NCI-H82 (cell line): ENCODE data around the gene AMOTL2.

Experiments used
- DNase-seq: peaks from one replicate; lab custom pipeline; 2025; lab: John Stamatoyannopoulos, UW

Gene AMOTL2

DNA sequence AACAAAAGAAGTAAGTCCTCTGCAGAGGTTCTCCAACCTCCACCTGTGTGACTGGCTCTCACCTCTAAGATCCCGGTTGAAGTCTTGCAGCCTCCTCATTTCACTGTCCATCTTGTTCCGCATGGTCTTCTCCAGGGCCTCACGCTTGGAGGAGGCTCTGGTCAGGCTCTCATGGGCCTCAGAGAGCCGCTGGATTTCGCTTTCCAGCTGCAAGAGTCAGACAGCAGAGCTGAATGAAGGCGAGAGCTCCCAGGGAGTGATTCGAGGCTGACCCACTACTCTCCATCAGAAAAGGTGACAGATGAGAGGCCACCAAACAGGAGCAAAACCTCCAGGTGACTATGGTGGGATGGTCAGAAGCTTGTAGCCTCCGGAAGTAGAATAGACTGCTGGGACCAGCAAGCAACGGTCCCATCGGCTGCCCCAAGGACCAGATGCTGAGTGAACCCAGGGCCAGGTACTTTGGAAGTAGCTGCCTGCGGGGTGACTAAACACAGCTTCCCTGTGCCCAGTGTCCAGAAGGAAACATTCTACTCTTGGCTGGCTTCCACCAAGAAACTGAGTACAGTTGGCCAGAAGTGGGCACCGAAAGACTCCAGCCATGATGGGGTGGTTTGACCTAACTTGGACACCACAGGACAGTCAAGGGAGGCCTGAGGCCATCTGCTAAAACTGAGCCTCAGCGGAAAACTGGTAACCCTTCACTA is 7.9 kb downstream of the AMOTL2 start:
- no peak for DNase-seq

DNA sequence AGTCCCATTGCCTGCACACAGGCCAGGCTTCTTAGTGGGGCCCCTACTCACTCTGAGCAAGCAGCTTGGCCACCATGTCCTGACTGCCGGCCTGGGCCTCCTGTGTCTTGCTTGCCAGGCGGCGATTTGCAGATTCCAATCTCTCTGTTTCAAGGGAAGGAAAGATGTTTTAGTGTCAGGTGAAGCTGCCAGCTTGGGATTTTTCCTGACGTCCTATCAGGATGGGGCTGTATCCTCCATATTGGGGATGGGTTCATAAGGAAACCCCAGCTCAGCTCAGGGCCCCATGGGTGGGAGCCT is 8.5 kb downstream of the AMOTL2 start:
- DNase-seq: no peak

DNA sequence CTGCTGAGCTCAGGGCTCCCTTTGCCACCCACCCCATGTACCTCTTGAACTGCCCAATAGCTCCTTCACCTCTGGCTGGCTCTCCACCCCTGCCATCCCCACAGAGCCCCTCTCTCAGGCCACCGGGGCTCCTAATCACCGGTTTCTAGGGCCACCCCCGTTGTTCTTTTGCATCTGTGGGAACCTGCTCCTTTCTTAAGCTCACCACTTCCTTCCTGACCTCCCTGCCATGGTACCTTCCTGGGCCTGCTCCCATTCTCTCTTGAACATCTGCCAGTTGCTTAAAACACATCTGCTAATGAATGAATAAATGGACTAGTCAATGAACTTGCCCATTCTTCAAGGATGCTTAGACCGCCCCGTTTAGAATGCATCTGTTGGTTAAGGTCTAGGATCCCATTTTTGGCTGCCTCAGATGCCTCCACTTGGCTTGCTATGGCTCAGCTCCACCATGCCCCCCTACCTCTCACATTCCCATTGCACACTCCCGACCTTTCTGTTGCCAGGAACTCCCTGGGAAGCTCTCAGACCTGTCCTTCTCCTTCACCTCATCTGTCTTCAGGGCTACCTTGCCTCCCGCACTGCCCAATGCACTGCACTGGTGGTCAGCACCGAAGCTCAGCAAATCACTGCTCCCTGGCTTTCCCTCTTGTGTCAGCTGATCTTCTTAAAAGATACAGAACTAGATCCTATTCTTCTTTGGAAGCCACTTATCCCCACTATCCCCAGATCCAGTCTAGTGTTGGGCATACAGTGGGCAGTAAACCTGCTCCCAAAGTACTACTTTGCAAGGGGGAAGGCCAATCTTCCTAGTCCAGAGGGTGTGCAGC is 9.1 kb downstream of the AMOTL2 start:
- DNase-seq: no peak

DNA sequence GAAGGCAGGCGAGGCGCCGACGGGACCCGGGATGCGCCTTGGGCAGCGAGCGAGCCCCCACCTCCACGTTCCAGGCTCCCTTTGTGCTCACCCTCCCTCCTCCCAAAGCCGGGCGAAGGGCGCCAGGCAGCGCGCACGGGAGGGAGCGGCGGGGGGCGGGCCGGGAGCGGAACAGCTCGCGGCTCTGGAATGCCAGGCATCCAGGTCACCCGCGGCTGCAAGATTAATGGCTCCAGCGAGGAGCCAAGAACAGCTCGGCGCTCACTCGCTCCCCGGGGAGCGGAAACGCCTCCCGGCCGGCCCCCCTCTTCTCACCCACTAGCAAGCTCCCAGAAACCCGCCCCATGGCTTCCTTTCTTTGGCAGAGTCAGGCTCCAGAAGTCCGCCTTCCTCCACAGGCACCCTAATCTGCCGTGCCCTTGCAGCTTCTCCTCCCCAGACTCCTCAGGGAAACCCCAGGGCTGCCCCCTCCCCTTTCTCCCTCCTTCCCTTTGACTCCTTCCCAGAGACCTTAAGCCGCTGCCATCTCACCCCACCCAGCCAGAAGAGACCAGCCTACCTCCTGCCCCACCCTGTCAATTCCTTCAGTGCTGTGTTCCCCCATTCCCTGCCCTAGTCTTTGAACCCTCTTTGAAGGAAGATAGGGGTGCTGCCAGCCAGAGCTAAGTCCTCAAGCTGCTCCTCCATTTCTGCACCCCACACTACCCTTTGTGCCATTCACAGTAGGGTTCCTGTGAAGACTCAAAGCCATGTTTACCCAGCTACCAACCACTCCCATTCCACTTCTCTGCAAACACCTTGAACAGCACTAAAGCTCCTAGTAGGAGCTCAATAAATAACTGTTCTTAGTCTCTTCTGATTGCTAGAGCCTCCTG is 9.9 kb downstream of the AMOTL2 start:
- peak; percentile 94 for DNase-seq

DNA sequence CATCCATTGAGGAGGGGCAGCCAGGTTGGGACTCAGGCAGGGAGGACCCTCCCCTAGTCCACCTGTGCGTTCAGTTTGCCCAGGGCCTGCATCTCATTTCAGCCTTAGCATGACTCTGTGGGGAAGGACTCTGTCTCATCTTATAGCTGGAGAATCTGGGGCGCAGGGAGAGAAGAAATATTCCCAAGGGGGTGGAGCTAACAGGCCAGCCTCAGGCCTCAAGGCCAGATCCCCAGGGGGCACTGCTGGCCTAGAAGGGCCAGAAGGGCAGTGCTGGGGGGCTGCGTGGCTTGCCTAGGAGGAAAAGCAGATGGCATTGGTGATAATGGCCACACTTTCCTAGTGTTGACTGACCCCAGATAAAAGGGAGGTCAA is 10.9 kb downstream of the AMOTL2 start:
- no peak for DNase-seq

DNA sequence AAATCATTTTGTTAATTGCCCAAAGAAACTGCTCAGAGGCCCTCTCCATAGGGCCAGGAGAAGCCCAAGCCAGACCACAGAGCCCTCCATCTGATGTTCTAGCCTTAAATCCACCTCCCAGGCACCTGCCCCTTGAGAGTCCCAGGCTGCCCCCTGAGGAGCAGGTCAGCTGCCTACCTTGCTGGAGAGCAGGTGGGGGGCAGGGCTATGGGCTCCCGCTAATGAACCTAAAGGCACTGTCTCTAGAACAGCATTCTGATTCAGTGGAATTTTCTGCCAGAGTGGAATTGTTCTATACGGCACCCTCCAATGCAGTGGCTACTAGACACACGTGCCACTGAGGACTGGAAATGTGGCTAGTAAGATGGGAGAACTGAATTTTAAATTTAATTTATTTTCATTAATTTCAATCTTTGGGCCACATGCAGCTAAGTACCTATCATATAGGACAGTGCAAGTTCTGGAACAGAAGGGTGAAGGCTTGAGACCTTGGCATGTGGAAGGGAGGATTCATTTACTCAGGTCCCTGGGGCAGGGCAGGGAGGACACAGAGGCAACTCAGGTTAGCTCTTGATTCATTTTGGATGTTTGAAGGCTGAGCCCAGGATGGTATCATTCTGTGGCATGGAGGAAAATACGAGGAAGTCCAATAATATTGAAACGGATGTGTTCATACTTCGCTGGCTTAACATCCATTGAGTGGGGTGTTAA is 11.4 kb downstream of the AMOTL2 start:
- no peak for DNase-seq

DNA sequence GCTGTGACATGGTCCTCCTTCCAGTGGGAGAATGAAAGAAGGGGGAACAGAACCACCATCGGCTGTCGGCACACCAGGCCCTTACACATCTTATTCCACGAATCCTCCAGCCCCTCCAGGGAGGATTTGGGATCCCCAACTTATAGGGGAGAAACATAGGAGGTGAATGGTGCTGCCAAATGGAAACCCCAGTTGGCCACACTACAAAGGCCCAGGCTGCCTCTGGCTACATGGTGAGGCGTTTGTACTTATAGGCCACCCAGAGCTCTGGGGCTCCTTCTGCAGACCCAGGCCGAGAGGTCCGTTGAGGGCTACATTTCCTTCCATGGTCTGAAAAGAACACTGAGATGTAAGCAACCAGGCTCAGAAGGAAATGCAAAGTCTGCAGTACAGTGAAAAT is 12.0 kb downstream of the AMOTL2 start:
- DNase-seq: no peak

DNA sequence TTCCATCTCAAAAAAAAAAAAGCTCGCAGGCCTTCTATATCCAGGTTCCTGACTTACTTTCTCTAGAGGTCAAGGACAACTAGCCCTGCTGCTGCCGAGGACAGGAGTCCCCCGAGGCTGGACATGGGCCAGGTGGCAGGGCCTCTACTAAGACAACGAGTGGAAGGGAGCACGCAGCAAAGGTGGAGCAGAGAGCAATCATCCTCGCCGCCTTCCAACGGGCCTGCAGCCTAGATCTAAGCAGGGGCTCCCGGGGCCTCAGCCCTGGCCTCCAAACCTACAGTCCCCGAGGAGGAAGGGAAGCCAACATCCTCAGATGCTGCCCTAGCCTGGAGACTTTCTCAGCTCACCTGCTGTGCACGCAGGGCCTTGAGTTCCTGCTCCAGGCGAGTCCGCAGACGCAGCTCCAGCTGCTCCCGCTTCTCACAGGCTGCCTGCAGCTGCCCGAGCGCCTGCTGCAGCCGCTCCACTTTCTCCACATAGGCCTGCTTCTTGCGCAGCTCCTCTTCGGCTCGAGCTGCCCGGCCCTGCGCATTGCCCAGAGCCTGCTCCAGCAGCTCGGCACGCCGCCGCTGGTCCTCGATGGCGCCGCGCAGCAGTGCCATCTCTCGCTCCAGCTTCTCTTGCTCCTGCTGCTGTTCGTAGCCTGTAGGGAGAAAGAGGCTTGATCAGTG is 12.9 kb downstream of the AMOTL2 start:
- DNase-seq: no peak

DNA sequence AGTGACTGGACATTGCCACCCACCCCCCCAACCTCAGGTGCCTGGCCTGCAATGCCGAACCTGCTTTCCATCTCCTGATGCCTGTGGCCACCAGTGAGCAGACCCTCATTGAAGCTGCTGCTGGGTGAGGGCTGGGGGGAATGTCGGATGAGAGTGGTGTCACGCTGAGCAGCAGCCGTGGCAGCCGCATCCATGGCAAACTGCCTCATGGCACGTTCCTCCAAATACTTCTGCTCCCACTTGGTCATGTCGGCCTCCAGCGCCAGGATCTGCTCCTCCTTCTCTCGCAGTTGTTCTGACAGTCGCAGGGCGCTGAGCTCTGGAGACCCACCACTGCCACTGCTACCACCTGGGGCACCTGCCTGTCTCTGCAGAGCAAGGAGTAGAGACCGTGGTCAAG is 14.2 kb downstream of the AMOTL2 start:
- no peak for DNase-seq

DNA sequence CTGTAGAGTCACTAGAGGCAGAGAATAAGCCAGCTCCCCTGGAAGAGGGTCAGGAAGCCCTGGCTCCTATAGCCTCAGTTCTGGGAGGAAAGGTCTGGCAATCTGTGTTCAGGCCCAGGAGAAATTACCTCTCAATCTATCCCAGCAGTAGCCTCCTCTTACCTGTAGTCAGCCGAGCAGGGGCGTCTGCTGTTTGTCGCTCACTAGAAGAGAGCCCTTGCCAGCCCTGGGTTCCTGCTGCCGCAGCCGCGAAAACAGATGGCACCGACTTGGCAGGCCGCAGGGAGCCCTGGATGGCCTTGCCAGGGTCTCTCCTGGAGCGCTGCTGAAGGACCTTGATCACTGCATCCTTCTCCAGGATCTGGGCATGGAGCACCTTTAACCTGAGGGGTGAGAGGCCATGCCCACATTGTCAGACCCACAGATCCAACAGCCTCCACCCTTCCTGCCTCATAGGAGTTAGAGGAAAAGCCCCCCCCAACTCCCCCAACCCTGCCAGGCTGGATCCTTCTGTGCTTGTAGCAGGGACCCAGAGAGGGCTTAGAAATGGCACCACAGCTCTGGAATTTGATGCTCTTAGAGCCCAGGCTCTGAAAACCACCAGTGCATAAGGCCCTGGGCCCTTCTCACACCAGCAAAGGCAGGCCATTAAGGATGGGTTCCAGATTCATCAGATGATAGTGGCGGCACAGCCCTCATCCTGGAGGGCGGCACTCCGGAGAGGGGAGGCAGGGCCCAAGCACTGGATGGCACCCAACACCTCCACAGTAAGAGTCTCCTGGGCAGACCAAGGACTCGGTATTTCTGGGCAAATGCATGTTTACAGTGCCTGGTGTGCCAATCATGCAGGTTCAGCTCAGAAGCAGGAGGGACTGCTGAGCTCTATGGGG is 14.9 kb downstream of the AMOTL2 start:
- no peak for DNase-seq

DNA sequence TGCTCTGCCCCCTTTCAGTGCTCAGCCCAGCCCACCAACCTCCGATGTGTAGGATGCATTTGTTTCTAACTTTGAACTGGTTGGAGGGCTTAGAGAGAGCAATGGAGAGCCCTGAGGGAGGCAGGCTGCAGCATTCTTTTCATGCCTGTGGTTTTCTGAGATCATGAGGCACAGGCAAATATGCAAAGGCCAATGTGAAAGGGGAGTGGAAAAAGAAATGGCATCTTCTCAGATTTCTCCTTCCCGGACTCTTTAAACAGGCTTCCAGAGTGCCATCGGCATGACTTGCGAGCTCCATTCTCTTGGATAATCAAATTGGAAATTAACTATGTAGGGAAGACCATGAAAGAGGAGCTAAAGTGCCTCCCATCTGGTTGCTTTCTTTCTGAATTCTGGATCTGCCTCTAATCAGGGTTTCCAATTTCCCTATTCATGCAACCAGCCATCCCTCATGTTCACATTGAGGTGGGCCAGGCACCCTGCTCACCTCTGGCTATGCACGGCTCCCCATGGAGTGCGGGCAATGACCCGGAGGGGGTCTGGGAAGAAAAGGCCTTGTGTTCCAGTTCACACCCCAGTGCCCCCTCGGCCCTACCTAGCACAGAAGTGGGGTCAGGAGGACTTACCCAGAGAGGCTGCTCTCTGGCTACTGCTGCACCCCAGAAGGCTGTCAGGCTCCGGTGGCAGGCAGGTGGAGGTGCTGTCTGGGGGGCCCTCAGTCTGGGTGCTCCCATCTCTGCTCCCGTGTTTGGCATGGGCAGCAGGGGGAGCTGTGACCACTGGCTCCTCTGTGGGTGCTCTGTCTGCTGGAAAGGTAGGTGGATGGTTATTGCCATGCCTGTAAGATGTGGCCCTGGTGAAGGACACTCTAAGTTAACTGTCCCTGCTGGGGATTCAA is 16.1 kb downstream of the AMOTL2 start:
- peak; percentile 48 for DNase-seq

DNA sequence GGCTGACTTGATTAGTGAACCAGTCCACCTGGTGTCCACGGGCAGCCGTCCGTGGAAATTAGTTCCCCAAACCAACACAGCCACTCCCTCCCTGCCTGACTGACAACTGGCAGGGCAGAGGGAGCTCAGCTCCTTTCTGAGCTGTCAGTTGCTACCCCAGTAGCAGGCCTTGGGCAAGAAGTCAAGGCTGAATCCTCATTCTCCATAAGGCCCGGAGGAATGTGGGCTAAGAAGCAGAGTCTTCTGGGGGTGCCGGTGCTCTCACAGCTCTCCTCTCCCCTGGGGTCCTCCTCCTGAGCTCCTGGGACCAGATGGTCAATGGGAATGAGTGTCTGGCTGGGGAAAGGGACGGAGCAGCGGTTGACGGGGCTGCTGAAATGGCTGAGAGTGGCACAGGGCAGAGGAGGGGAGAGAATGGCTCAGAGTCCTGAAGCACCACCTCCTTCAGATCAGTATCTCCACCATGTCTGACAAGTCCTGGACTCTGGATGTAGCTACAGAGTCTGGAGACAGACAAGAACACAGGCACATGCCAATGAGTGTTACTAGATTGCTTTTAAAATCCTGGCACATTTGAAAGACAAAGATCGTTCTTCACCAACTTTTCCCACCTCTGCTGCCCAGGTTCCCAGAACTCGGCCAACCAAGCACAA is 16.9 kb downstream of the AMOTL2 start:
- DNase-seq: no peak

DNA sequence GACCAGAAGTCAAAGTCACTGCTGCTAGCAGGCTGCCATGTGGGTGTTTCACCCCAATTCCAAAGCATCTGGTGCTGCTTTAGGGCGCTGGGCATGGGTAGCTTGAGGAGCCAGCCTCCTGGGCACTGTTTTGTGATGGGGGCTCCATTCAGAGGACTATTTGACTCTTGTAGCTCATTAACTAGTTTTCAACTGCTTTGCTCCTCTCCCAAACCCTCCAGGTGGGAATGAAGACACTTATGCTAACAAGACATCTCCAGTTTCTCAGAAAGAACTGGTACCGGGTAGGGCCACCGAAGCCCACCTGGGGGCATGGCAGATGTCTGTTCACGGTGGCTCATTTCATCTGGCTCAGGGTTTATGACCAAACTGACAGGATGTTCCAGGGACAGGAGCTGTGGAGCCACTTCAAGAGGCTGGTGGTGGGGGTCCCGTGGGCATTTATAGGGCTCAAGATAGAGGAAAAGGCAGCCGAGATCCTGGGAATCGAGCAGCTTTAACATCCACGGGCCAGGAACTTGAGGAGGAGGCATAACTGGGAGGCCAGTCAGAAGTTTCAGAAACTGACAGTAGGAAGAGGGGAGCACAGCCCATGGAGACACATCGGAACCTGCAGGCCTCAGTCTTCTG is 17.7 kb downstream of the AMOTL2 start:
- DNase-seq: no peak

DNA sequence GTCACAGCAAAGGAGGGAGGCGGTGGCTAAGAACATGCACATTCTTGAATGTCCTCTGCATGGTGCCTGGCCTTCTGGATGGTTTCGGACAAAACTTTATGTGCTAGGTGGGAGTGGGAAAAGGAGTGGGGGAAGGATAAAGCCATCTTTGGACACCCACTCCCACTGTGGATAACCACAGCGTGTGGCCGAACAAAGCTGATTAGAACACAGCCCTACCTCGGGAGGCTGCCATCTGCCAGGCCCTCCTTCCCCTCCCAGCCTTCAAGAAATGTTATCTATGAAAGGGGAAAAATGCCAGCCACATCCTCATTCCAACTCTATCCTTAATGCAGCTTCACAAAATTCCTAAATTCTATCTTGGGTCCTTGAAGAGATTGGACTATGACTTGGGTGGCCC is 18.8 kb downstream of the AMOTL2 start:
- DNase-seq: peak; percentile 70

DNA sequence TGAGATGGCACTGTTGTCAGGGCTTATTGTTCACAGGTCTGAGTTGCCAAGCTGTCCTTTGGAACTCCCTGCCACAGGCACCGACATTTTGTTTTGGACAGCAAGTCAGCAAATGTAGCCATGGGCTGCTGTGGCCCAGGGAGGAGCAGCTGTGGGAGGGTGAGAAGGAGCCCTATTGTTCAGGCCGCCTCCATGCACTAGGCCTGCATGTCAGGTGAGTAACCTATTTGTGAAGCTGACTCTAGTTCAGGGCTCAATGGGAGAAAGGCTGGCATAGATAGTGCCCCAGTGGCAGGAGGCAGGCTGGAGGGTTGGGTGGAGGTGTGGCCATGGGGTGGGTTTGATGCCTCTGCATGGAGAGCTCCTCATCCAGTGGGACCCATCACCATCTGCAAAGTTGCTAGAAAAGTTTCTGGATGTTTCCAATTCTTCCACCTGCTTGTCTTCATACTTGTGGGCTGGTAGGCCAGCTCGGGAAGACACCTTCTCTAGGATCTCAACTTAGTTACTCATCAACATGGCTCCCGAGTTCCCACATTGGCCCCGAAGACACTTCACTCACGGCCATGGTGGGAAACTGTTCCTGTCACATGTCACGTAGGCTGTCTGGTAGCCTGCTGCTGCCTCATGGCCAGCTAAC is 19.5 kb downstream of the AMOTL2 start:
- no peak for DNase-seq

DNA sequence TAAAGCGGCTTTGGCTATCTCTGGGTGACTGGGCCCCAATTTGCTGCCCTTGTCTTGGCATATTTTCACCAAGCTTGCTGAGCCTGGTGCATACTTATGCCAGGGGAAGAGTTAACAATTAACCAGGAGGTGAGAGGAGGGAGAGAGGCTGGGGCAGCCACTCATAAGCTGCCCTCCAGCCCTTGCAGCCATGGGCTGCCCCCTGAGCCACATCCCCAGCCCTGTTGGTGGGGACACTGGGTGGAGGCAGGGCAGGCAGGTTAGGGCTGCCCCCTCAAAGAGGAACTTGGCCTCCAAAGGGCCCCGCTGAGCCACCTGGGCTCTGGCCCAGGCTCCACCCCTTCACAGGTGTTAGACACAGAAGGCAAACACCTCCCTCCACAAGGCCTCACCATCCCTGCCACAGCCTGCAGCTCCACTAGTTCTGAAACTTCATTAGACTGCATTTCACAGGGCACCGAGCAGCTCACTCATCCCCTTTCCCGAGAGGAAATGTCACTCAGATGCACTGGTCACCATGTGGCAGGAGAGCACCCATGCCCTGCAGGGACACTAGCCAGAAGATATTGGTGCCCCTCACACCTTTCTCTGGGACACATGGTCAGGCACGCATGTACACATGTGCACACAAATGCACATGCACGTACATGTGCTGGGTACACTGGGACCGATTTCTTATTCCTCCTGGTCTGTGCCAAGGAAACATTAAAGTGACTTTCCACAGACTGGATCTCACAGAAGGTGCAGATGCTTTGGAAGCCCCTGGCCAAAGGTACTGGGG is 20.2 kb downstream of the AMOTL2 start:
- DNase-seq: no peak

DNA sequence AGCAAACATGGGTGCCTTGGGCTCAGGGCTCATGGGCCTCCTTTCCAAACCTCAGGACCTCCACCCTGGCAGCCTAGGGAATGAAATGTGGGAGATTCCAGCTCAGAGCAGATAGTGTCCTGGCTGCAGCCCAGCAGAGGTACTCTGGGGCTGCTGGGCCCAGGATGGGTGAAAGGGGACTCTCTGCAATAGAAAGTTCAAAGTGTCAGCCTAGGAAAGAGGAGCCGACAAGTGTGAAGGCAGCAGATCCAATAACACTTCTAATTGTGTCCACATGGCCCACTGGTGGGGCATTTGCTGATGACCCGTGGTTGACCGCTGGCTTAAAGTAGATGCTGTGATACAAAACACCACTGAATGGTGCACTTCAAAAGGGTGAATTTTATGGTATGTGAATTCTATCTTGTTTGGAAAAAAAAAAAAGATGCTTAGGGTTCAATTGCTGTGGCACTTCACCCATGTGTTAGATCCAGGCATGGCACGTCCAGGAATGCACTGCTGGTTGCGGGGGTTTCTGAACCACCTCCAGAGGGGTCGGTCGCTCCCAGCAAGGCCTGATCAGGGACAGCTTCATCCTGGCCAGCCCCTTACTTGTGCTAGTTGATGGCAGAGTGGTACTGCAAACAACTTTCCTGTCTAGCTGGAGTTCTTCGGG is 20.9 kb downstream of the AMOTL2 start:
- DNase-seq: no peak
